SK-N-MC (cell line): Measurements from ENCODE around the gene RAP1GAP2.

Experiments
- EZH2 ChIP-seq: fragments of 200-600 bp; sonication (generic); IDR thresholded peaks from one replicate; pipeline ENCODE4 v1.6.1; 2017; ENCODE audit warnings: antibody characterized with exemption
- POLR2AphosphoS5 ChIP-seq: IDR thresholded peaks from 2 replicates; pipeline ENCODE4 v1.6.1; 2012; ENCODE audit warnings: mild to moderate bottlenecking, low read depth, low read length, borderline replicate concordance

- TF ChIP-seq EZH2 (no peak), POLR2AphosphoS5 (no peak)
These were observed 75.5 kb downstream of the RAP1GAP2 start for GRCh38 chr17:2871720-2872119.
